HG03342 (cell line): ENCODE results near the gene LMNB1.
"Not testable (repeated sequence)": the region's sequence is repeated elsewhere in the genome, so short reads cannot be mapped to it uniquely, and the experiment has no call there.

ENCODE experiments used
- ATAC-seq: cut with Tn5 transposase; IDR thresholded peaks from one replicate; pipeline ENCODE4 v1.9.1; 2021; ENCODE audit warnings: mild to moderate bottlenecking, moderate library complexity; ENCODE audit not compliant: unreplicated experiment

The LMNB1 gene

GRCh38 chr5:126776499-126777256, at the start of gene LMNB1:
LMNB1 (plus strand) TSS chr5:126777136; CDS start chr5:126777509, 373 bp downstream.
- peak; percentile 62 for ATAC-seq

- no peak for ATAC-seq
Observed at GRCh38 chr5:126732716-126733115, 44.2 kb upstream of the LMNB1 start.

GRCh38 chr5:126734573-126734972, 42.4 kb upstream of the LMNB1 start:
- ATAC-seq: not testable (repeated sequence)

DNA sequence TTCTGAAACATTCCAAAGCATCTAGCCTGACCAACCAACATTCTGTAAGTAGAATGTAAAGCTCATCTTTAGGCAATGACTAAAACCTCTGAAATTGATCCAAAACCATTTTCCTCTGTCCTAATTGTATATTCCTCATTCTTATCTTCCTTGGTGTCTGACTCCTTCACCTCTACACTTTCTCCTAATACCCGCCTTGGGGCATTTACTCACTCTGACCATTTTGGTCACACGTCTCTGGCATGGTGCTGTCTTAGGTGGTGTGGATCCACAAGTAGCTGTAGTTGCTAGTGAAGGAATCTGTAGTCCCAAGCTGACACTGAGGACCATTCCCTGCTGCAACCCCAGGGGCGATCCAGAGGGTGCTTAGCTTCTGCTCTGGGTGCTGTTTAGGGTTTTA, 40.8 kb upstream of the LMNB1 start:
- no peak for ATAC-seq

- ATAC-seq: no peak
Observed at GRCh38 chr5:126741361-126741760, 35.6 kb upstream of the LMNB1 start.

DNA sequence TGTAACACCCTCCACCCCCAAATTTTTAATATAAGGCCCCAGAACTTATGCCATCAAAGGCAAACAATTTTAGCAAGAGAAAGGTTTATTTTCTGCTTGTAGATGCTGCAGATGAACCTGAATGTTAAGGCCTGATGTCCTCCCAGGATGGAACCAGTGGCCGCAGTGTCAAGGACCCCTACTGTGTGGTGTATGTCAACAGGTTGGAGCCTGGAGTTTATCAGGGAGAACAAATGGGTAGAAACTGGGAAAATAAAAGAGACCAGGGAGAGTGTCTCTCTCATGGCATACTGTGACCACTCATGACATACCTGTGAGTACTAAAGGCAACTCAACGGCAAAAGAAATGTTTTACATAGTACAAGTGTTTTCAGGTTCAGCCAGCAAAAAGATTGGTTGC, 34.5 kb upstream of the LMNB1 start:
- ATAC-seq: no peak

DNA sequence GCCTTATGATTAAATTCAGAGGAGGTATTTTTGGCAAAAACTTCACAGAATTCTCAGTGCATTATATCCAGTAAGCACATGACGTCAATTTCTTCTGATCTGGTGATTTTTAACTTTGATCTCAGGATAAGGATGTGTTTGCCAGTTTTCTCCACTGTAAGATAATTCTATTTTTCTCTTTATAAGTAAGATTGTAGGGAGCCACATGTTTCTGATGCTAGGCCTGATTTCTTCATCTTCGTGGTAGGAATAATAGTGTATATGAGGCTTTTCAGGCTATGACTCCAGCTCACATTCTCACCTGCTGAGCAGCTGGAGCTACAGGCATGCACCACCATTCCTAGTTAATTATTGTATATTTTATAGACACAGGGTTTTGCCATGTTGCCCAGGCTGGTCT, 32.1 kb upstream of the LMNB1 start:
- ATAC-seq: no peak

- no peak for ATAC-seq
Observed at GRCh38 chr5:126745259-126745992, 31.5 kb upstream of the LMNB1 start.

DNA sequence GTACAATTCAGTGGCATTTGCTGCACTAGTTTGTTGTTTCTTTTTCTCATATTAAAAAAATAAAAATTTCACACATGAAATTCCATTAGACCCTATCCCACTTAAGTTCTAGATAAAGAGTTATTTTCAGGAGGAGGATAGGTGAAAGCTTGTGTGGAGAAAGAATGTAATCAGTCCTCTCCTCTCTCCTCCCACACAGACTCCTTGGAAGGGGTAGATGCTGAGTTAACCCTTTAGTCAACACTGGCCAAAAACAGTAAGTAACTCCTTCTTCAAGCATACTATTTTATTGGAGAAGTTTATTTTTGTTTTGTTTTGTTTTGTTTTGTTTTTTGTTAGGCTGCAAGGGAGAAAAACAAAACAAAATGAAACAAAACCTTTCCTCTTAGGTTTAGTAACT, 30.6 kb upstream of the LMNB1 start:
- ATAC-seq: no peak

GRCh38 chr5:126752081-126752785, 24.7 kb upstream of the LMNB1 start:
- ATAC-seq: no peak

GRCh38 chr5:126753227-126753626, 23.7 kb upstream of the LMNB1 start:
- ATAC-seq: no peak

DNA sequence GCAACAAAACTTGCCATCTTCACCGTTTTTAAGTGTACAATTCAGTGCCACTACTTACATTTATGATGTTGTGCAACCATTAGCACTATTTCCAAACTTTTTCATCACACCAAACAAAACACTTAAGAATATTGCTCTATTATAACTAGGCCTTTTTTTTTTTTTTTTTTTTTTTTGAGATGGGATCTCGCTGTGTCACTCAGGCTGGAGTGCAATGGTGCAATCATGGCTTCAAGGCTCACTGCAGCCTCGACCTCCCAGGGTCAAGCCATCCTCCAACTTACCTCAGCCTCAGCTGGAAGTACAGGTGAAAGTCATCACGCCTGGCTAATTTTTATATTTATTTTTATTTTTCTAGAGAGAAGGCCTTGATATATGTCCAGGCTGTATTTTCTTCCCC, 22.3 kb upstream of the LMNB1 start:
- no peak for ATAC-seq

DNA sequence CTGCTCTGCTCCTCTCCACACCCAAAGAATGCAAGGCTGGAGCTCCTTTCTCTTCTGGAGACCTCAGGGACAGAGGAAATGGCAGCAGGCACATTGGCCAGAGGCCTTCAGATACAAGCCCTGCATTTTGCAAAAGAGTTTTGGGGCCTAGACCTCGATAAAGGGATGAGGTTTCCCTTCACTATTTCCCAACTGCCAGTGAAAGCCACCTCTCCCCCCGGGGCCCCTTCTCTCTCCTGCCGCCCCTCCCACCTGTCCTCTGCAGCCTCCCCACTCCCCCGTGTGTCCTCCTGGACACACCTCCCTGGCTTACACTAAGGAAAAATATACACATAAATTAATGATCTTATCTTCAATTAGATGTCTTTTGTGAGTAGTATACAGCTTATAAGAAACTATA, 21.3 kb upstream of the LMNB1 start:
- no peak for ATAC-seq

DNA sequence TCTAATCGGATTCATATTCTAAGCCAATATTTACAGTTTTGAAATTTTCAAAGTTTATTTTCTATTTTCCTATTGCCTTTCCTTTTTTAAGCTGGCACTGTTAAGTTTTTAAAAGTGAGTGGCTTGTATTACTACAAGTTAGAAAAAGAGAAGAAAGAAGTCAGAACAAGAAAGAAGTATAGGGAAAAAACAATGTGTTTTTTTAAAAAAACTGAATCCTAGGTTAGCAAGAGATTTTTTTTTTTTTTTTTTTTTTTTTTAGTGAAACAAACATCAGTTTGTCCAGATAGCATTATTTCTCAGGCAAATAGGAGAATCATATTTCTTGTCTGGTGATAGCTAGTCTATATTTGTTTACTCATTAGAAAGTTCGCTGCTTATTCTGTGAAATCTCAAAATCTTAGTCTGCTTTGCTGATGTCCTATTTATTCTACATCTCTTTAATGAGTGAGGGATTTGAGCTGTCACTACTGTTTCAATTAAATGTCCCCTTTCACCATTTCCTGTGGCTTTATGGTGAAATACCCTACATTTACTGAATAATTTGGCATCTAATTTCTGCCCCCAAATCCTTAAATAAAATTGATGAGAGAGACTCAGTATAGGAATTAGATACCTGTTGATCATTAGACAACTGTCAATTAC, 19.1 kb upstream of the LMNB1 start:
- ATAC-seq: no peak

- no peak for ATAC-seq
Observed at GRCh38 chr5:126763371-126763770, 13.6 kb upstream of the LMNB1 start.

GRCh38 chr5:126769703-126770102, 7.2 kb upstream of the LMNB1 start:
- no peak for ATAC-seq

GRCh38 chr5:126773536-126773935, 3.4 kb upstream of the LMNB1 start:
- ATAC-seq: not testable (repeated sequence)

GRCh38 chr5:126774595-126774994, 2.3 kb upstream of the LMNB1 start:
- ATAC-seq: not testable (repeated sequence)

DNA sequence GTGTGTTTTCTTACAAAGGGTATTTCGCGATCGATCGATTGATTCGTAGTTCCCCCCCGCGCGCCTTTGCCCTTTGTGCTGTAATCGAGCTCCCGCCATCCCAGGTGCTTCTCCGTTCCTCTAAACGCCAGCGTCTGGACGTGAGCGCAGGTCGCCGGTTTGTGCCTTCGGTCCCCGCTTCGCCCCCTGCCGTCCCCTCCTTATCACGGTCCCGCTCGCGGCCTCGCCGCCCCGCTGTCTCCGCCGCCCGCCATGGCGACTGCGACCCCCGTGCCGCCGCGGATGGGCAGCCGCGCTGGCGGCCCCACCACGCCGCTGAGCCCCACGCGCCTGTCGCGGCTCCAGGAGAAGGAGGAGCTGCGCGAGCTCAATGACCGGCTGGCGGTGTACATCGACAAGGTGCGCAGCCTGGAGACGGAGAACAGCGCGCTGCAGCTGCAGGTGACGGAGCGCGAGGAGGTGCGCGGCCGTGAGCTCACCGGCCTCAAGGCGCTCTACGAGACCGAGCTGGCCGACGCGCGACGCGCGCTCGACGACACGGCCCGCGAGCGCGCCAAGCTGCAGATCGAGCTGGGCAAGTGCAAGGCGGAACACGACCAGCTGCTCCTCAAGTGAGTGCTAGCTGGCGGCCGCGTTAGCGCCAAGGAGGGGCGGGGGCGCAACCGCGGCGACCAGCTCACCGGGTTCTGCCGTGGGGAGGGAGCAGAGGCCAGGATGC, 480 bp downstream of the LMNB1 start:
- peak; percentile 14 for ATAC-seq

- ATAC-seq: peak; percentile 67
Observed at GRCh38 chr5:126777975-126778674, 1.2 kb downstream of the LMNB1 start.
